A549 (cell line): ENCODE data around the gene DNAJC22. TPM values are rescaled to one million over a fixed set of nuclear protein-coding genes. Genes with fewer than 3 reads are reported as not detected.

Experiments used
- ATAC-seq, 2 experiments: fragments of 200-7000 bp in 1 of 2; fragments of >200 bp in 1 of 2; cut with Nextera tagmentation in 1 of 2; cut with Tn5 transposase in 1 of 2; 3 replicates each; pipeline versions ENCODE4 v1.8.0 to v1.9.1; 2018 to 2020; ENCODE audit warnings: mild to moderate bottlenecking in 1 of 2, moderate library complexity in 1 of 2
- CTCF ChIA-PET: fragments of 300-600 bp; sonication (Branson Sonifier 250); formaldehyde crosslinking; extraction: SDS; loops from one replicate; lab custom pipeline; 2021; ENCODE audit warnings: antibody characterized with exemption, inconsistent platforms; lab: Yijun Ruan, JAX
- POLR2A ChIA-PET: fragments of 350-600 bp; formaldehyde crosslinking; extraction: SDS; loops from one replicate; lab custom pipeline; 2021; ENCODE audit warnings: antibody characterized with exemption, inconsistent platforms; lab: Yijun Ruan, JAX
- DNase-seq, 2 experiments: peaks; one replicate each; pipeline versions ENCODE4 v3.0.0 to v3.0.0-alpha.2; 2011 to 2016; ENCODE audit warnings: low read depth in 1 of 2, low spot score in 1 of 2
- FAIRE-seq: peaks from 2 replicates; lab custom pipeline; 2011; peaks lifted over from hg19 to GRCh38; lab: Jason Lieb, UNC
- H3K27ac ChIP-seq, 2 experiments: fragments of >200 bp; sonication (Bioruptor Twin); formaldehyde crosslinking; 3 replicates each; pipeline ENCODE4 v1.5.1; 2016 to 2017
- H3K4me1 ChIP-seq: fragments of >200 bp; sonication (Bioruptor Twin); formaldehyde crosslinking; 3 replicates; pipeline ENCODE4 v1.6.1; 2016
- H3K4me2 ChIP-seq: fragments of >200 bp; sonication (Bioruptor Twin); formaldehyde crosslinking; 3 replicates; pipeline ENCODE4 v1.6.1; 2016
- H3K4me3 ChIP-seq: fragments of >200 bp; sonication (Bioruptor Twin); formaldehyde crosslinking; 3 replicates; pipeline ENCODE4 v1.5.1; 2016
- H3K9me3 ChIP-seq: fragments of >200 bp; sonication (Bioruptor Twin); formaldehyde crosslinking; 3 replicates; pipeline ENCODE4 v1.6.1; 2016
- CHD4 ChIP-seq: fragments of 200-600 bp; sonication (generic); IDR thresholded peaks from 2 replicates; pipeline ENCODE4 v1.6.1; 2016; ENCODE audit warnings: antibody characterized with exemption, mild to moderate bottlenecking, borderline replicate concordance
- CTCF ChIP-seq: fragments of >200 bp; sonication (Bioruptor Twin); formaldehyde crosslinking; IDR thresholded peaks from 3 replicates; pipeline ENCODE4 v1.5.1; 2016
- EHMT2 ChIP-seq: fragments of 200-600 bp; sonication (generic); IDR thresholded peaks from 2 replicates; pipeline ENCODE4 v1.6.1; 2016; ENCODE audit warnings: antibody characterized with exemption, low read depth, mild to moderate bottlenecking, moderate library complexity
- ELK1 ChIP-seq: fragments of 150-350 bp; IDR thresholded peaks from 2 replicates; pipeline ENCODE4 v1.6.1; 2014; ENCODE audit warnings: low read depth, mild to moderate bottlenecking, low read length
- ESRRA ChIP-seq: fragments of 150-350 bp; IDR thresholded peaks from 2 replicates; pipeline ENCODE4 v1.6.1; 2014; ENCODE audit warnings: mild to moderate bottlenecking, low read length, borderline replicate concordance
- GATA3 ChIP-seq: IDR thresholded peaks from 2 replicates; pipeline ENCODE4 v1.6.1; 2012; ENCODE audit warnings: borderline replicate concordance
- HMGXB4 ChIP-seq: fragments of 250-450 bp; sonication (Bioruptor Pico); IDR thresholded peaks from 2 replicates; pipeline ENCODE4 v1.5.0; 2021; ENCODE audit warnings: mild to moderate bottlenecking, moderate library complexity, borderline replicate concordance
- HOXB13 ChIP-seq: fragments of 250-450 bp; sonication (Bioruptor Pico); IDR thresholded peaks from 2 replicates; pipeline ENCODE4 v1.5.0; 2020; ENCODE audit warnings: low read depth, mild to moderate bottlenecking, moderate library complexity
- HOXB5 ChIP-seq: fragments of 250-450 bp; sonication (Bioruptor Pico); IDR thresholded peaks from 2 replicates; pipeline ENCODE4 v1.5.0; 2020; ENCODE audit warnings: mild to moderate bottlenecking, moderate library complexity
- JUNB ChIP-seq: fragments of >200 bp; sonication (Bioruptor Twin); formaldehyde crosslinking; IDR thresholded peaks from 2 replicates; pipeline ENCODE4 v1.6.1; 2016
- KDM5A ChIP-seq: fragments of 200-600 bp; sonication (generic); IDR thresholded peaks from 2 replicates; pipeline ENCODE4 v1.6.1; 2016; ENCODE audit warnings: antibody characterized with exemption, mild to moderate bottlenecking
- MAZ ChIP-seq: fragments of 150-350 bp; IDR thresholded peaks from 2 replicates; pipeline ENCODE4 v1.6.1; 2014; ENCODE audit warnings: antibody characterized with exemption, low read depth, low read length, borderline replicate concordance
- NPAS2 ChIP-seq: fragments of 250-450 bp; sonication (Bioruptor Pico); IDR thresholded peaks from 2 replicates; pipeline ENCODE4 v1.8.0; 2022; ENCODE audit warnings: mild to moderate bottlenecking, moderate library complexity, borderline replicate concordance
- NR3C1 ChIP-seq: fragments of >200 bp; sonication (Bioruptor Twin); formaldehyde crosslinking; IDR thresholded peaks from 3 replicates; pipeline ENCODE4 v1.6.1; 2017
- RARB ChIP-seq: fragments of 250-450 bp; sonication (Bioruptor Pico); IDR thresholded peaks from 2 replicates; pipeline ENCODE4 v1.8.0; 2021; ENCODE audit warnings: mild to moderate bottlenecking, moderate library complexity
- RCOR1 ChIP-seq: fragments of 150-350 bp; IDR thresholded peaks from 2 replicates; pipeline ENCODE4 v1.6.1; 2014; ENCODE audit warnings: antibody characterized with exemption, low read length, low read depth
- REST ChIP-seq: fragments of 200-600 bp; sonication (generic); IDR thresholded peaks from 2 replicates; pipeline ENCODE4 v1.6.1; 2016; ENCODE audit warnings: antibody characterized with exemption, mild to moderate bottlenecking, moderate library complexity
- RFX5 ChIP-seq: fragments of 450-650 bp; IDR thresholded peaks from 2 replicates; pipeline ENCODE4 v1.7.1; 2014; ENCODE audit warnings: antibody characterized with exemption, mild to moderate bottlenecking, moderate library complexity
- SMC3 ChIP-seq: fragments of >200 bp; sonication (Bioruptor Twin); formaldehyde crosslinking; IDR thresholded peaks from 3 replicates; pipeline ENCODE4 v1.6.1; 2018; ENCODE audit warnings: inconsistent platforms
- ZNF302 ChIP-seq: fragments of 250-450 bp; sonication (Bioruptor Pico); IDR thresholded peaks from 2 replicates; pipeline ENCODE4 v1.9.0; 2021; ENCODE audit warnings: inconsistent platforms, mild to moderate bottlenecking, moderate library complexity
- WGBS: methylation state at CpG from one replicate; pipeline ENCODE4 v1.1.6; 2017; ENCODE audit errors: missing lambda C conversion rate; 5-methylcytosine and 5-hydroxymethylcytosine counted together
- polyA plus RNA-seq, 4 experiments: library from polyadenylated mRNA; depleted of rRNA in 3 of 4; stranded (reverse); fragments of >200 nt; fragmentation: RNase III in 1 of 4; extraction: RNeasy Plus Mini Kit Qiagen cat#74134 plus additional on column Dnase treatment in 1 of 4; gene quantifications; 2 replicates in 3 of 4; 3 replicates in 1 of 4; pipeline ENCODE4 v1.2.3, GENCODE V29; 2011 to 2017

The DNAJC22 gene
- polyA plus RNA-seq, 2 of the 4 experiments (the other 2 are of a cell fraction), result 22.6 to 35.5 TPM

GRCh38 chr12:49330032-49330619, 16.6 kb upstream of the DNAJC22 start:
- Histone ChIP-seq H3K4me2 (no peak overlapping the region), H3K4me1 (peaks cover 6% of the 10 kb centered on the region; the same call in 2 of the 3 replicates), H3K4me3 (no peak overlapping the region), H3K27ac (no peak overlapping the region), H3K9me3 (no peaks in the 10 kb centered on the region)
- CTCF ChIA-PET, result interaction anchor here (1.2 to 6.5 kb wide), 10 partner anchors 10 to 308 kb away, joined by 3 to 144 read pairs (median 65); partner anchors contain the start of genes DNAJC22, PRPH and TROAP
- ATAC-seq, result no peak
- no peak for FAIRE-seq
- 96% methylated on average over 7 of the region's 7 CpGs for WGBS
- POLR2A ChIA-PET, result no interaction called here
- DNase-seq, result no peak
- no peak for TF ChIP-seq HOXB5 (CRISPR knock-in tag)
- TF ChIP-seq KDM5A, result no peak
- no peak for TF ChIP-seq CHD4
- TF ChIP-seq GATA3, result no peak
- no peak for TF ChIP-seq ZNF302 (CRISPR knock-in tag)
- TF ChIP-seq RFX5, result no peak
- no peak for TF ChIP-seq NPAS2
- TF ChIP-seq HOXB13 (CRISPR knock-in tag), result no peak
- TF ChIP-seq, all 56 proteins: peak for 0

GRCh38 chr12:49330631-49331379, 15.9 kb upstream of the DNAJC22 start:
- no peak overlapping the region for H3K4me3 ChIP-seq
- H3K4me1 ChIP-seq, result peaks cover 6% of the 10 kb centered on the region; the same call in 2 of the 3 replicates
- WGBS, result 72% methylated on average over 13 of the region's 14 CpGs
- ChIA-PET CTCF (interaction anchor here (0.6 to 6.5 kb wide), 46 partner anchors 10 to 379 kb away, joined by 3 to 144 read pairs (median 7); partner anchors contain the start of genes DNAJC22, KCNH3, PRPH and SPATS2), POLR2A (interaction anchor here (0.9 to 1.5 kb wide), 3 partner anchors 8 to 237 kb away, joined by 3 to 13 read pairs (median 5); partner anchors contain the start of gene TROAP)
- DNase-seq (no peak), ATAC-seq (no peak), FAIRE-seq (no peak)
- H3K9me3 ChIP-seq, result no peaks in the 10 kb centered on the region
- H3K27ac ChIP-seq, result peak overlapping the region in 1 of 2 experiments; percentile 28; a peak in 1 of 6 replicates
- TF ChIP-seq NR3C1 (no peak), HMGXB4 (CRISPR knock-in tag) (no peak), CTCF (no peak), ELK1 (no peak)
- H3K4me2 ChIP-seq, result no peak overlapping the region

GRCh38 chr12:49331380-49332222, 15.1 kb upstream of the DNAJC22 start:
- no peaks in the 10 kb centered on the region for H3K9me3 ChIP-seq
- ChIA-PET CTCF (interaction anchor here (0.6 to 6.5 kb wide), 55 partner anchors 11 to 378 kb away, joined by 3 to 144 read pairs (median 6); partner anchors contain the start of genes DNAJC22, KCNH3, PRPH and SPATS2), POLR2A (interaction anchor here (0.9 to 1.6 kb wide), 4 partner anchors 9 to 236 kb away, joined by 3 to 13 read pairs (median 4); partner anchors contain the start of gene TROAP)
- ATAC-seq (peak; percentile 88 to 93), FAIRE-seq (peak; percentile 49), DNase-seq (peak; percentile 83 to 90)
- peaks cover 6% of the 10 kb centered on the region; the same call in 2 of the 3 replicates for H3K4me1 ChIP-seq
- no peak overlapping the region for H3K4me2 ChIP-seq
- peak overlapping the region in 1 of 2 experiments; percentile 28; a peak in 1 of 6 replicates for H3K27ac ChIP-seq
- no peak overlapping the region for H3K4me3 ChIP-seq
- 59% methylated on average over 11 of the region's 11 CpGs for WGBS
- no peak for TF ChIP-seq EHMT2
- no peak for TF ChIP-seq MAZ
- no peak for TF ChIP-seq ESRRA
- peak; percentile 73 for TF ChIP-seq SMC3
- TF ChIP-seq RCOR1, result no peak
- no peak for TF ChIP-seq JUNB
- no peak for TF ChIP-seq NPAS2
- TF ChIP-seq RARB, result no peak
- TF ChIP-seq REST, result no peak
